C4-2B (cell line): Measurements from ENCODE around the gene CRY1.

ENCODE experiments used
- ZFX ChIP-seq: fragments of 450-650 bp; IDR thresholded peaks from 2 replicates; pipeline ENCODE4 v1.6.1; 2017
- TF ChIP-seq, protein P1 (sequence below): fragments of 450-650 bp; conservative IDR thresholded peaks from 2 replicates; pipeline ENCODE4 v1.5.1; 2017; ENCODE audit warnings: mild to moderate bottlenecking

- TF ChIP-seq, protein P1, sequence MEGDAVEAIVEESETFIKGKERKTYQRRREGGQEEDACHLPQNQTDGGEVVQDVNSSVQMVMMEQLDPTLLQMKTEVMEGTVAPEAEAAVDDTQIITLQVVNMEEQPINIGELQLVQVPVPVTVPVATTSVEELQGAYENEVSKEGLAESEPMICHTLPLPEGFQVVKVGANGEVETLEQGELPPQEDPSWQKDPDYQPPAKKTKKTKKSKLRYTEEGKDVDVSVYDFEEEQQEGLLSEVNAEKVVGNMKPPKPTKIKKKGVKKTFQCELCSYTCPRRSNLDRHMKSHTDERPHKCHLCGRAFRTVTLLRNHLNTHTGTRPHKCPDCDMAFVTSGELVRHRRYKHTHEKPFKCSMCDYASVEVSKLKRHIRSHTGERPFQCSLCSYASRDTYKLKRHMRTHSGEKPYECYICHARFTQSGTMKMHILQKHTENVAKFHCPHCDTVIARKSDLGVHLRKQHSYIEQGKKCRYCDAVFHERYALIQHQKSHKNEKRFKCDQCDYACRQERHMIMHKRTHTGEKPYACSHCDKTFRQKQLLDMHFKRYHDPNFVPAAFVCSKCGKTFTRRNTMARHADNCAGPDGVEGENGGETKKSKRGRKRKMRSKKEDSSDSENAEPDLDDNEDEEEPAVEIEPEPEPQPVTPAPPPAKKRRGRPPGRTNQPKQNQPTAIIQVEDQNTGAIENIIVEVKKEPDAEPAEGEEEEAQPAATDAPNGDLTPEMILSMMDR: no peak
- no peak for TF ChIP-seq ZFX
These were observed 25.7 kb upstream of the CRY1 start for GRCh38 chr12:107119091-107119490.
